ENCODE data around the gene WIF1. TPM values are rescaled to one million over a fixed set of nuclear protein-coding genes. Genes with fewer than 3 reads are reported as not detected.

The WIF1 gene
- total RNA-seq, 2 donors from 2014 or later, result not detected

DNA sequence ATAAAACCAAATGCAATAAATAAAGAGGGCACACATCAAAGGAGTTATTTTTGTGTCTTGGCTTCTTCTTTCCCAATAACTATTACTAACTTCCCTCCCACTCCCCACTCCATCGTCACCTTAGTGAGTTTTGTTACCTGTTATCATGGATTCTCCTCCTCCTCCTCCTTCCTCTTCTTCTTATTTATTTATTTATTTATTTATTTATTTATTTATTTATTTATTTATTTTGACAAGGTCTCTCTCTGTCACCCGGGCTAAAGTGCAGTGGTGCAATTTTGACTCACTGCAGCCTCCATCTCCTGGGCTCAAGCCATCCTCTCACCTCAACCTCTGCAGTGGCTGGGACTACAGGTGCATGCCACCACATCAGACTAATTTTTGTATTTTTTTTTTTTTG is 26.4 kb downstream of the WIF1 start:
- no peak overlapping the region for H3K4me3 Mint-ChIP-seq
- no peaks in the 10 kb centered on the region for H3K36me3 Mint-ChIP-seq (ENCODE audit: low read depth)
- no peaks in the 10 kb centered on the region for H3K9me3 Mint-ChIP-seq

GRCh38 chr12:65093606-65094005 is 27.5 kb downstream of the WIF1 start:
- Mint-ChIP-seq H3K27me3 (peaks cover 28% of the 10 kb centered on the region), H3K4me3 (no peak overlapping the region), H3K4me1 (no peaks in the 10 kb centered on the region), H3K9me3 (no peaks in the 10 kb centered on the region), H3K36me3 (ENCODE audit: low read depth) (no peaks in the 10 kb centered on the region), H3K27ac (no peak overlapping the region)
- no peak for ATAC-seq (replicated peaks)

More for the DNA sequence above, 26.4 kb downstream of the WIF1 start:
- no peak for ATAC-seq (replicated peaks)
- H3K27ac Mint-ChIP-seq, result no peak overlapping the region
- H3K4me1 Mint-ChIP-seq, result no peaks in the 10 kb centered on the region
- peaks cover 28% of the 10 kb centered on the region for H3K27me3 Mint-ChIP-seq

DNA sequence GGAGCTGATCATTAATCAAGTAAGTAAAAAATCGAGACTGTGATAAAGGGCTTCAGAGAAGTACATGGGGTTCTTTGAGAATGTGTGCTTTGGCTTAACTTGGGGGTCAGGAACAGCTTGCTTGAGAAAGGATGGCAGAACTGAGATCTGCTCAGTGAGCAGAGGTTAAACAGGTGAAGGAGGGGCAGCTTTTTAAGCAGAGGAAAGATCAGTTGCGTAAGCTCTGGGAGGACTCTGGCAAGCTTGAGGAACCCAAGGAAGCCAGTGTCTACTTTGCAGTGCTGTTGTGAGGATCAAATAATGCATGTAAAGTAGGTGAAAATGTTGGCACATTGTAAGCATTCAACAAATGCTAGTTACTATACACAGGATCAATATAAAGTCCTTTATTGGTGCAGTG is 30.6 kb downstream of the WIF1 start:
- H3K4me3 Mint-ChIP-seq, result no peak overlapping the region
- H3K4me1 Mint-ChIP-seq, result no peaks in the 10 kb centered on the region
- H3K27me3 Mint-ChIP-seq, result peaks cover 21% of the 10 kb centered on the region
- no peak for ATAC-seq (replicated peaks)
- no peak overlapping the region for H3K27ac Mint-ChIP-seq
- no peaks in the 10 kb centered on the region for H3K36me3 Mint-ChIP-seq (ENCODE audit: low read depth)
- no peaks in the 10 kb centered on the region for H3K9me3 Mint-ChIP-seq

DNA sequence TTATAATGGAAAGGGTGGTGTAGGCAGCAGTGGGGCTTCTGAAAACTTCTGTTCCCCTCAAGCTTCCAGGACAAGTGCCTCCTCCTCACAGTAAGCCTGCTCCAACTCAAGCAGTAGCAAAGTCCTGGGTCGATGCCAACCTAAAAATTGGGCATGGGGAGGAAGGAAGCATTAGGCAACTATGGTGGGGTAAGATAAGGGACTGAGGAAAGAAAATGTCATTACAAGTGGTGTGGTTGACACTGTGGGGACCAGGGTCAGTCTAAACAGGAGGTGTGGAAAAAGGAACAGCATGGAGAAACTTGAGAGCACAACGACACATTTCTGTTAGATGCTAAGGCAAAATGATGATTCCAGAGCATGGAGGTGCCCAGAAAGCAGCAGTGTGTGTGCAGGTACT is 34.9 kb downstream of the WIF1 start:
- Mint-ChIP-seq H3K27me3 (peaks cover 15% of the 10 kb centered on the region), H3K4me3 (no peak overlapping the region), H3K27ac (no peak overlapping the region), H3K9me3 (no peaks in the 10 kb centered on the region), H3K36me3 (ENCODE audit: low read depth) (no peaks in the 10 kb centered on the region), H3K4me1 (no peaks in the 10 kb centered on the region)
- no peak for ATAC-seq (replicated peaks)

GRCh38 chr12:65084579-65084978 is 36.5 kb downstream of the WIF1 start:
- H3K4me1 Mint-ChIP-seq, result no peaks in the 10 kb centered on the region
- no peaks in the 10 kb centered on the region for H3K9me3 Mint-ChIP-seq
- no peak overlapping the region for H3K27ac Mint-ChIP-seq
- H3K36me3 Mint-ChIP-seq (ENCODE audit: low read depth), result no peaks in the 10 kb centered on the region
- ATAC-seq (replicated peaks), result no peak
- H3K4me3 Mint-ChIP-seq, result no peak overlapping the region
- peaks cover 17% of the 10 kb centered on the region for H3K27me3 Mint-ChIP-seq

GRCh38 chr12:65083581-65083980 is 37.5 kb downstream of the WIF1 start:
- peaks cover 20% of the 10 kb centered on the region for H3K27me3 Mint-ChIP-seq

GRCh38 chr12:65082406-65082805 is 38.7 kb downstream of the WIF1 start:
- Mint-ChIP-seq H3K4me3 (no peak overlapping the region), H3K36me3 (ENCODE audit: low read depth) (no peaks in the 10 kb centered on the region), H3K27me3 (peaks cover 24% of the 10 kb centered on the region), H3K27ac (no peak overlapping the region), H3K9me3 (no peaks in the 10 kb centered on the region), H3K4me1 (no peaks in the 10 kb centered on the region)
- ATAC-seq (replicated peaks), result no peak

More at GRCh38 chr12:65083581-65083980, 37.5 kb downstream of the WIF1 start:
- H3K4me1 Mint-ChIP-seq, result no peaks in the 10 kb centered on the region
- no peak overlapping the region for H3K4me3 Mint-ChIP-seq
- ATAC-seq (replicated peaks), result no peak
- H3K9me3 Mint-ChIP-seq, result no peaks in the 10 kb centered on the region
- H3K36me3 Mint-ChIP-seq (ENCODE audit: low read depth), result no peaks in the 10 kb centered on the region
- no peak overlapping the region for H3K27ac Mint-ChIP-seq

GRCh38 chr12:65081496-65081895 is 39.6 kb downstream of the WIF1 start:
- no peak overlapping the region for H3K4me3 Mint-ChIP-seq
- H3K9me3 Mint-ChIP-seq, result no peaks in the 10 kb centered on the region
- no peak overlapping the region for H3K27ac Mint-ChIP-seq
- H3K4me1 Mint-ChIP-seq, result no peaks in the 10 kb centered on the region
- ATAC-seq (replicated peaks), result no peak
- no peaks in the 10 kb centered on the region for H3K36me3 Mint-ChIP-seq (ENCODE audit: low read depth)
- H3K27me3 Mint-ChIP-seq, result peaks cover 27% of the 10 kb centered on the region

DNA sequence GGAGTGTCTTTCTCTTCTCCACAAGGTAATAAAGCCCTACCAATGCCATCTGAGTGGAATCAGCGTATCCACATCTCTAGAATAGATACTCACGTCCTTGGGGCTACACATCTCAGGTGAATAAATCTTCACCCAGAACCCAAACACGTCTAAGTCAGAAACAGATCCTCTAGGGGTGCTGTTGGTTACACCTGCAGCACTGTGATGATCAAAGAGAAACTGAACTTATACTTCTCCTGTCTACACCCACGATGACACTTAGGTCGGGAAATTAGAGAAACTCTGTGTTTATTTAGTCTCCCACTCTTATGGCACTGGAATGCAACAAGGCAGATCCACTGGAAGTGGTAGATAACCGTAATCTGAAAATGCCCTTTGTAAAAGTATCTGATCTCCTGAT is 46.2 kb downstream of the WIF1 start:
- Mint-ChIP-seq H3K4me3 (no peak overlapping the region), H3K4me1 (no peaks in the 10 kb centered on the region), H3K9me3 (no peaks in the 10 kb centered on the region), H3K27ac (no peak overlapping the region), H3K36me3 (ENCODE audit: low read depth) (no peaks in the 10 kb centered on the region), H3K27me3 (peaks cover 30% of the 10 kb centered on the region)
- no peak for ATAC-seq (replicated peaks)

DNA sequence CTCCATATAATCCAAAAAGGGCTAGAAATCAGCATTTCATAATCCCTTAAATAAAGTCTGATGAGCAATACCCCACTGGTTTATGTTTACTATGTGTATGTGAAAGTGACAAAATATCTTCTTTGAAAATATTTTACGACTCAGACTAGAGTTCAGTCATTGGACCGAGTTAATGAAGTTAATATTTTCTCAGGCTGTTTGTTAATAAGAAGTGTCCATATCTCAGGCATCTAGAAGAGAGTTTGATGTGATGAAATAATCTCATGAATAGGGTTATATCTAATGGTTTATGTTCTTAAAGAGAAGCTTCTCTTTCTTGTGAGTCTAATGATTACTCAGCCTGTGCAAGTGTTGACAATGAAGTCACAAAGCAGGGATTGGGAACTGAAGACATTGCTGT is 51.8 kb downstream of the WIF1 start:
- H3K27ac Mint-ChIP-seq, result no peak overlapping the region
- H3K9me3 Mint-ChIP-seq, result no peaks in the 10 kb centered on the region
- ATAC-seq (replicated peaks), result no peak
- no peaks in the 10 kb centered on the region for H3K36me3 Mint-ChIP-seq (ENCODE audit: low read depth)
- peaks cover 20% of the 10 kb centered on the region for H3K27me3 Mint-ChIP-seq
- no peaks in the 10 kb centered on the region for H3K4me1 Mint-ChIP-seq
- no peak overlapping the region for H3K4me3 Mint-ChIP-seq

- no peak for ATAC-seq (replicated peaks)
- Mint-ChIP-seq H3K4me1 (no peaks in the 10 kb centered on the region), H3K27ac (no peak overlapping the region), H3K36me3 (ENCODE audit: low read depth) (no peaks in the 10 kb centered on the region), H3K9me3 (no peaks in the 10 kb centered on the region), H3K27me3 (peaks cover 24% of the 10 kb centered on the region), H3K4me3 (no peak overlapping the region)
These were observed 53.7 kb downstream of the WIF1 start for GRCh38 chr12:65067383-65067782.

DNA sequence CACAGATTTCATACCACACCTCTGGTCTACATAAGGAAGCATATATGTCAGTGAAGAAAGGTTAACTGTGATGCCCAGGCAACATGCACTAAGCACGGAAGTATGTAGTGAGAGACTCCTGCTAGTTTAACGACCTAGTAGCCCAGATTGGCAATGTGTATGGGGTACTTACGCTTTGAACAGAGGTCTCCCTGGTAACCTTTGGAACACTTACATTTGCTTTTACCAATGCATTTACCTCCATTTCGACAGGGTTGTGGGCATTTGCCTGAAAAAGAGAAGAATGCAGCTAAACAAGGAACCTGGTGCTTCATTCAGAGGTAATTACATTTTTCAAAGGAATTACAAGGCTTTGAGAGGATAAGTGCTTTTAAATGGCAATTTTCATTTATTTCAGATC is 65.2 kb downstream of the WIF1 start:
- Mint-ChIP-seq H3K4me1 (no peaks in the 10 kb centered on the region), H3K27ac (no peak overlapping the region), H3K27me3 (peaks cover 30% of the 10 kb centered on the region), H3K4me3 (no peak overlapping the region), H3K36me3 (ENCODE audit: low read depth) (no peaks in the 10 kb centered on the region), H3K9me3 (no peaks in the 10 kb centered on the region)
- no peak for ATAC-seq (replicated peaks)

GRCh38 chr12:65051218-65051617 is 69.9 kb downstream of the WIF1 start:
- H3K36me3 Mint-ChIP-seq (ENCODE audit: low read depth), result no peaks in the 10 kb centered on the region
- H3K27me3 Mint-ChIP-seq, result peaks cover 19% of the 10 kb centered on the region
- H3K27ac Mint-ChIP-seq, result no peak overlapping the region
- H3K4me1 Mint-ChIP-seq, result no peaks in the 10 kb centered on the region
- H3K9me3 Mint-ChIP-seq, result no peaks in the 10 kb centered on the region
- no peak overlapping the region for H3K4me3 Mint-ChIP-seq
- no peak for ATAC-seq (replicated peaks)

DNA sequence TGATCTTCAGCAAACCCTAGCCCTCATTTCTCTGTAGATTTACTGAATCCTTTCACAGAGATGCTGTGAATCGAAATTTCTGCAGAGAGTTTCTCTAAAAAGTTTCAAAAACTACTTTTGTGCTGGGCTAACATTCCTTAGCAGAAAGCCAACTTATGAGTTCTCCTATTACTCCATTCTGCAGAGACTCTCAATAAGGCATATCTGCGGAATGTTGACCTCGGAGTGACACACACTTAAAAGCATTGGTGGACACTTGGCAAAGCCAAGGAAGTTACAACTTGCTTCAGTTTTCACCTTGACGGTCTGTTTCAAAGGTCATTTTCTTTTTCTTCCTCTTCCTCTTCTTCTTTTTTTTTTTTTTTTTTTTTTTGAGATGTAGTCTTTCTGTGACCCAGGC is 75.8 kb downstream of the WIF1 start:
- H3K4me1 Mint-ChIP-seq, result no peaks in the 10 kb centered on the region
- H3K4me3 Mint-ChIP-seq, result no peak overlapping the region
- H3K27me3 Mint-ChIP-seq, result peaks cover 30% of the 10 kb centered on the region
- ATAC-seq (replicated peaks), result no peak
- no peaks in the 10 kb centered on the region for H3K36me3 Mint-ChIP-seq (ENCODE audit: low read depth)
- H3K9me3 Mint-ChIP-seq, result no peaks in the 10 kb centered on the region
- no peak overlapping the region for H3K27ac Mint-ChIP-seq

DNA sequence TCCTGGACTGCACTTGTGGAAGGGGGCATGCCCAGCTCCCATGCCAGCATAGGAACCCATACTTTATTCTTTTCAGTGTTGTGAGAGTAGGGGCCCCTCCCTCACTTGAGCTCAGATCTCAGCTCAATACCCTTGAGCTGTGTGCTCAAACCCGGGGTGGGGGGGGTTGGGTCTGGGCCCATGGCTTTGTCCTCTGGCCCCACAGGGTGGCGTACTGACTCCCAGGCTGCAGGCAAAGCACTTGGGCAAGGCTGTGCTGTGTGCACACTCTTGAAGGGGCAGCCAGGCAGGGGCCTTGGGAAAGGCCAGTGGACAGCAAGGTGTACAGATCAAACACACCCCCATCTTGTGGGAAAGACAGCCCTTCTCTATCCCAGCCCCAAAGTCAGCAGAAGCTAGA is 81.8 kb downstream of the WIF1 start:
- ATAC-seq (replicated peaks), result no peak
- Mint-ChIP-seq H3K27me3 (peaks cover 32% of the 10 kb centered on the region), H3K36me3 (ENCODE audit: low read depth) (no peaks in the 10 kb centered on the region), H3K9me3 (no peaks in the 10 kb centered on the region), H3K4me1 (no peaks in the 10 kb centered on the region), H3K4me3 (no peak overlapping the region), H3K27ac (no peak overlapping the region)

DNA sequence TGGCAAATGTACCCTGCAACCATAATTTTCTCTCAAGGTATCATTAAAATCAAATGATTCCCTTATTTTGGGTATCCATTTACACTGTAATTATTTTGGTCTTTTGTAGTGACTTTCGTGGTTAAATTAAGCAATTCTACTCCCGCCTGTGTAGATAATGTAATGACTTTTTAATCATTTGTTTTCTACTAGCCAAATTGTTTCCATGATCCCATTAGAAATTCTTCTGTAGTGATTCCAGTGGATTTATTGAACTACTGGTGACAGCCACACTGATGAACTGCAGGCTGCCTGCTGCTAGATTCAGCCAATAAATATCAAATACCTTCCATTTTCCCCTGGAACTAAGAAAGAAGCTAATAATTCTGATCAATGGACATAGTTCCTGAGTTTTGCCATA is 96.0 kb downstream of the WIF1 start:
- no peak overlapping the region for H3K27ac Mint-ChIP-seq
- no peak overlapping the region for H3K4me3 Mint-ChIP-seq
- H3K36me3 Mint-ChIP-seq (ENCODE audit: low read depth), result no peaks in the 10 kb centered on the region
- ATAC-seq (replicated peaks), result no peak
- H3K4me1 Mint-ChIP-seq, result no peaks in the 10 kb centered on the region
- H3K27me3 Mint-ChIP-seq, result peaks cover 14% of the 10 kb centered on the region
- no peaks in the 10 kb centered on the region for H3K9me3 Mint-ChIP-seq
